Right kidney (tissue), 1 donor: Measurements from ENCODE around the gene RAB5B.

Source experiments
- DNase-seq: peaks from one replicate; pipeline ENCODE4 v3.0.0-alpha.2; 2016

The RAB5B gene

DNA sequence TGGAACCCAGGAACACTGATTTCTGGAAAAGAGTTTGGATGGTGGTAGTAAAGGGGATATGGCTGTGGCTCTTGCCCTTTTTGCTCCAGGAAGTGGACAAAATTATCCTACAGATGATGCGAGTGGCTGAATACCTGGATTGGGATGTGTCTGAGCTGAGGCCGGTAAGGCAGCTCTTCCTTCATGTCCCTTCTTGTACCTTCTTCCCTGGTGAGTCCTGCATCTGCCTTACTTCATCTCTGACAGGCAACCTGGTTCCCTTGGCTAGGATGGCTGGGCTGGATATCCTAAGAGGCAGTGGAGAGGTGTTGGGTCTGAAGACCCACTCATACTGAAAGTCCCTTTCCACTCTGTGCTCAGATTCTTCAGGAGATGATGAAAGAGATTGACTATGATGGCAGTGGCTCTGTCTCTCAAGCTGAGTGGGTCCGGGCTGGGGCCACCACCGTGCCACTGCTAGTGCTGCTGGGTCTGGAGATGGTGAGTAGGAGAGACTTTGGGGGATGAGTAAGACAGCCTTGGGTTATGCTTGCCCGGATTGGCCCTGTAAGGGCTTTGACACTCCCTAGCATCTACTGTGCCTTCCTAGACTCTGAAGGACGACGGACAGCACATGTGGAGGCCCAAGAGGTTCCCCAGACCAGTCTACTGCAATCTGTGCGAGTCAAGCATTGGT is 34.9 kb upstream of the RAB5B start:
- DNase-seq = no peak

GRCh38 chr12:55940065-55940732 is 33.7 kb upstream of the RAB5B start:
- DNase-seq = peak; percentile 77

DNA sequence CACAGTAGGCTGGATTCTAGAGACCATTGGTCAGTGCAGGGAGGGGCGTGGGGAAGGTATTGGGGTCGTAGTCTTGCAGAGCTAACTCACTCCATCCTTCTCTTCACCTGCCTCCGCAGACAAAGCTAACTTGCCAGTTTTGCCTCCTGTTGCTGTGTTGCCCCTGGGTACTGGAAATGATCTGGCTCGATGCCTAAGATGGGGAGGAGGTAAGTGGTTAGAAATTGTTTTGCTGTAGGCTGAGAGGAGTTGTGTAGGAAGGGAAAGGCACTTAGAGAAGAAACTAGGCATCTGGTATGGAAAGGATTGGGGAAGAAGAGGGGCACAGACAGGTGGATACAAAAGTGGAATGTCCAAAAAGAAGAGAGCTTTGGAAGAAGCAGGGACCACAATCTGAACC is 31.8 kb upstream of the RAB5B start:
- no peak for DNase-seq

GRCh38 chr12:55942577-55943136 is 31.2 kb upstream of the RAB5B start:
- DNase-seq = no peak

- DNase-seq = no peak
Observed at GRCh38 chr12:55946553-55946952, 27.3 kb upstream of the RAB5B start.

- no peak for DNase-seq
Observed at GRCh38 chr12:55955344-55955743, 18.5 kb upstream of the RAB5B start.

DNA sequence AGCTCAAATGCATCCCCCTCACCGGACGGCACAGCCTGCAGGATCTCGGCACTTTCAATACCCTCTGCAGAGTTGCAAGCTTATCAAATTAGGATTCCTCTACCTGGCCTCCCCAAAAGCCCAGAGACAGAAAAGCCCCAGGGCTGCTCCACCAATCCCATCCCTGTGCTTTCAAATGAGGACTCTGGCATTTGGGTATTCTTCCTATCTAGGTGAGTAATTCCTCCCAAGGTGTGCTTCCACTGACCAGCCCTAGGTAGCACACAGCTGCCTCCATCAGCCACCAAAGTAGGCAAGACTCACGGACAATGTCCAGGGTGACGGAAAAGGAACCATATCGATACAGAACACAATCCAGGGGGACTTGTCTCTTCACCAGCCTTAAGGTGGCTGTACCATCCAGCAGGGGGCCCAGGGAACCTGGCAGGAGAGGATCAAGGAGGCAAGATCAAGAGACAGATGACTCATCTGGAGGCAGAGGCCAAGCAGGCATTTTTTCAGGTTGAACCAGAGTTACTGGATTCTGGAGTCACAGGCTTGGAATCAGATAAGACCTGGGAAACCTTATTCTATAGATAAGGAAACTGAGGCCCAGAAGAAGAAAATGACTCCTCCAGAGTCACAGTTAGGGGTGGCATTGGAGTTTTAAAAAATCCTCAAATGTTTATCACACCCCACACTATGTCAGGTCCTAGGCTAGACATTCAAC is 17.9 kb upstream of the RAB5B start:
- DNase-seq = no peak

DNA sequence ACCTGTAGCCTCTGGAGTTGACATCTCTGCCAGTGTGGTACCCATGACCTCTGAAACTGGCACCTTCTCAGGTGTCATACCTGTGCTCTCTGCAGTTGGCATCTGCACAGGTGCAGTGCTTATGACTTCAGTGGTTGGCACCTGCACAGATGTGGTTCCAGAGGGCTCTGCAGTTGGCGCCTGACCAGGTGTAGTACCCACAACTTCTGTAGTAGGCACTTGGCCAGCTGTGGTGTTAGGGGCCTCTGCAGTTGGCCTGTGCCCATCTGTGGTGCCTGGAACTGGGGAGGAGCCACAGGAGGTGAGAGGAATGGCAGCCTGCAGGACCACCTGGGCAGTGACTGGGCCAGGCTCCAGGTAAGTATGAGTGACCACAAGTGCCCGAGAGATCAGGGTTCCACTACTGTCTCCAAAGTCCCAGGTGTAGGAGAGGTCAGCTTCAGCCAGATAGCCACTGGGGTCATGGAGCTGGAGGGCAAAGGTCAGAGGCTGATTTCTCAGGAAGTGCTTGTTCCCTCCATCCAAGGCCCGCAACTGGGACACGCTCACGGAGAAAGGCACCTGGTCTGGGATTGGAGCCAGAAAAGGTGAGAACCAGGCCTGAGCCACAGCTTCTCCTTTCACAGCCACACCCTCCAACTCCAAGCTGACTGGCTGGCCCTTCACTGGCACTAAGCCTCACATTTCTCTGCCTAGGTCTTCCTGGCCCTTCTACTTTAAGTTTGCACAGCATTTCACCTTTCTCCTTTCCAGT is 16.6 kb upstream of the RAB5B start:
- no peak for DNase-seq

- no peak for DNase-seq
Observed at GRCh38 chr12:55963760-55964159, 10.1 kb upstream of the RAB5B start.

GRCh38 chr12:55965240-55965639 is 8.6 kb upstream of the RAB5B start:
- no peak for DNase-seq

DNA sequence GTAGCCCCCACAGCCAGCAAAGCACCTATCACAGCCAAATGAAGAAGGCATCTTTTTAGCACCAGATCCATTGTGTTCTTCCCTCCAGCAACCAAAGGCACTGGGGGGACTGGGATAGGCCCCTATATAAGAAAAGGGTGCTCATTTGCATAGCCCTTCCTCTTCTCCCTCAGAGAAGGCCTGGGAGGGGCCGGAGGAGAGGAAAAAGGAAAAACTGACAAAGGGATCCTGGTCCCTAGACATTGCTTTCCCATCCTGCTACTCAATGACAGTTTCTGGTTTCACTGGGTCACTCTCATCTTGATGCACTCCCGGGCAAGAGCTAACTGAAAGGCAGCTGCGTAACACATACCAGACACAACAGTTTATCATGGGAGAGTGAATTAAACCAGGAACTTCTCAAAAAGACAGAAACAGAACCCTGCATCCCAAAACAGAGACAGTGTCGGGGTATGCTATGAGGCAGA is 7.9 kb upstream of the RAB5B start, which contains the start of gene PMEL:
PMEL (minus strand) TSS at position 102 of the 467 bp plus-strand sequence; CDS start at position 71, 31 bp downstream.
- no peak for DNase-seq

DNA sequence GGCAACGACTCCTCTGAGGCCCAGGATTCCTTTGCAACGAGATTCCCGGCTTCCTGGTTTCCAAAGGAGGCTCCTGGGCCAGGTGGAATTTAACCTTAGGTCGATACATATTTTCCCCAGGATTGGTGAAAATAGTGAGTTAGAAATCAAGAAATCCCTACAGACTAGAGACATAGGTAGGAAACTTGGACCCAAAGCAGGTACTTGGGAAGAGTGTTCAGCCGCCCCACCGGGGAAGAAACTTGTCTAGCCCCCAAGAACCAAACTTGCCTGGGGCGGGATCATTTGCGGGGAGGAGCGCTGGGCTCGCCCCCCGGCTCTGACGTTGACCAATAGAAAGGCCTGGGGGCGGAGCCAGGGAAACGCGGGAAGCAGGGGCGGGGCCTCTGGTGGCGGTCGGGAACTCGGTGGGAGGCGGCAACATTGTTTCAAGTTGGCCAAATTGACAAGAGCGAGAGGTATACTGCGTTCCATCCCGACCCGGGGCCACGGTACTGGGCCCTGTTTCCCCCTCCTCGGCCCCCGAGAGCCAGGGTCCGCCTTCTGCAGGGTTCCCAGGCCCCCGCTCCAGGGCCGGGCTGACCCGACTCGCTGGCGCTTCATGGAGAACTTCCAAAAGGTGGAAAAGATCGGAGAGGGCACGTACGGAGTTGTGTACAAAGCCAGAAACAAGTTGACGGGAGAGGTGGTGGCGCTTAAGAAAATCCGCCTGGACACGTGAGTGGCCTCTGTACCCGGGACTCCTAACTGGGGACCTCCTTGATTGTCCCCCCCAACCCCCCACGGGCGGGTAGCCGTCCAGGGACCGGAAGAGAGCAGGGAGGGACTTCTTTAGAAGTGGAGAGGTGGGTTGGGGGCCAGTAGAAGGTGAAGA is 7.2 kb upstream of the RAB5B start, which contains the start of gene CDK2:
CDK2 (plus strand) TSS at position 423 of the 874 bp plus-strand sequence; CDS start at position 602, 179 bp downstream.
- peak; percentile 92 for DNase-seq

- DNase-seq = no peak
Observed at GRCh38 chr12:55969356-55969755, 4.5 kb upstream of the RAB5B start.

DNA sequence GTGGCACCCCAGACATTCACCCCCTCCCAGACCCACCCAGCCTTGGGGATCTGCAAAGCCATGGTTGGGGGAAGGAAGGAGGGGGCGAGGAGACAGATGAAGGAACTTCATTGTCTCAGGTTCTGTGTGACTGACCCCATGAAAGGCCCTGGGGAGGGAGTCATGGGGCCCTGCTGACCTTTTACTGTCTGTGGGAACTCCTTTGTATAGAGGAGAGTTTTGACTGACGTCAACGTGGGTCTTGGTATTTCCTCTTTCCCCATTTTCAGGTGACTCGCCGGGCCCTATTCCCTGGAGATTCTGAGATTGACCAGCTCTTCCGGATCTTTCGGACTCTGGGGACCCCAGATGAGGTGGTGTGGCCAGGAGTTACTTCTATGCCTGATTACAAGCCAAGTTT is 3.1 kb upstream of the RAB5B start:
- DNase-seq = no peak

GRCh38 chr12:55972042-55972441 is 1.8 kb upstream of the RAB5B start:
- DNase-seq = no peak

DNA sequence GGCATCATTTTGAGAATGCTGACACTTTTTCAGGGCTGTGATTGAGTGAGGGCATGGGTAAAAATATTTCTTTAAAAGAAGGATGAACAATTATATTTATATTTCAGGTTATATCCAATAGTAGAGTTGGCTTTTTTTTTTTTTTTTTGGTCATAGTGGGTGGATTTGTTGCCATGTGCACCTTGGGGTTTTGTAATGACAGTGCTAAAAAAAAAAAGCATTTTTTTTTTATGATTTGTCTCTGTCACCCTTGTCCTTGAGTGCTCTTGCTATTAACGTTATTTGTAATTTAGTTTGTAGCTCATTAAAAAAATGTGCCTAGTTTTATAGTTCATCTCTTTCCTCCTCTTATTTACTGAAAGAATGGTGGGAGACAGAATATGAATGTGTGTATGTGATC is 1.4 kb upstream of the RAB5B start:
- no peak for DNase-seq

GRCh38 chr12:55972911-55973598 is 823 bp upstream of the RAB5B start:
- DNase-seq = no peak

DNA sequence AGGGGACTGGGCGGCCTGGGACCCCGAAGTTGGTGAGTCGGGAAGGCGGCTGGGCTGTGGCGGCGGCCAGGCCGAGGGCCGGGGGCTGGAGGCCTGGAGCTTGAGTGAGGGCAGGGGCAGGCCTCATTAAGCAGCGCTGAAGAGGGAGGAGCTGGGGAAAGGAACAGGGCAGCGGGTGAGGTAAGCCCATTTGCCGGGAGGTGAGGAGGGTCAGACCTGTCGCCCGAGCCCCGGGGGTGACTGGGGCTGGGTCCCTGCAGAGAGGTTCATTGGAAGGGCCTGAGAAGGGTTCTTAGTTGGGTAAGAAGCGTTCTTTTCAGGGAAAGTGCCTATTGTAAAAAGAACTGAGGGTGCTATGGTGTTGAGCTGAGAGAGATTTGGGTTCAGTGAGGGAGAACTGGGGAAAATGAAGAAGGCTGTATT is 441 bp downstream of the RAB5B start:
- no peak for DNase-seq

- no peak for DNase-seq
Observed at GRCh38 chr12:55978393-55978792, 4.5 kb downstream of the RAB5B start.

GRCh38 chr12:55979069-55979468 is 5.2 kb downstream of the RAB5B start:
- DNase-seq = no peak
